Kidney epithelial cell (primary cell): ENCODE data around the gene PURA. TPM values are rescaled to one million over a fixed set of nuclear protein-coding genes. Genes with fewer than 3 reads are reported as not detected.

Source experiments
- DNase-seq: peaks from one replicate; pipeline ENCODE4 v3.0.0-alpha.2; 2010; ENCODE audit warnings: low read depth
- H3K27me3 ChIP-seq: 2 replicates; pipeline ENCODE4 v1.6.0; 2011; ENCODE audit warnings: low read length; ENCODE audit not compliant: control insufficient read depth, insufficient read depth
- H3K36me3 ChIP-seq: 2 replicates; pipeline ENCODE4 v1.5.1; 2011; ENCODE audit warnings: low read length; ENCODE audit not compliant: control insufficient read depth, insufficient read depth
- H3K4me3 ChIP-seq: 2 replicates; pipeline ENCODE4 v1.5.1; 2011; ENCODE audit warnings: low read depth, mild to moderate bottlenecking, control low read depth, low read length
- total RNA-seq: library from RNA; depleted of rRNA; stranded (reverse); fragments of >200 nt; gene quantifications from 2 replicates; pipeline ENCODE4 v1.2.3, GENCODE V29; 2015
- TF ChIP-seq, protein P1 (sequence below): IDR thresholded peaks from 2 replicates; pipeline ENCODE4 v1.5.1; 2011; ENCODE audit warnings: mild to moderate bottlenecking, moderate library complexity, low read length, control low read depth, inconsistent platforms; ENCODE audit not compliant: insufficient read depth, poor library complexity, severe bottlenecking

PURA gene
- total RNA-seq, 1 donor from 2014 or later = 7.1 TPM

DNA sequence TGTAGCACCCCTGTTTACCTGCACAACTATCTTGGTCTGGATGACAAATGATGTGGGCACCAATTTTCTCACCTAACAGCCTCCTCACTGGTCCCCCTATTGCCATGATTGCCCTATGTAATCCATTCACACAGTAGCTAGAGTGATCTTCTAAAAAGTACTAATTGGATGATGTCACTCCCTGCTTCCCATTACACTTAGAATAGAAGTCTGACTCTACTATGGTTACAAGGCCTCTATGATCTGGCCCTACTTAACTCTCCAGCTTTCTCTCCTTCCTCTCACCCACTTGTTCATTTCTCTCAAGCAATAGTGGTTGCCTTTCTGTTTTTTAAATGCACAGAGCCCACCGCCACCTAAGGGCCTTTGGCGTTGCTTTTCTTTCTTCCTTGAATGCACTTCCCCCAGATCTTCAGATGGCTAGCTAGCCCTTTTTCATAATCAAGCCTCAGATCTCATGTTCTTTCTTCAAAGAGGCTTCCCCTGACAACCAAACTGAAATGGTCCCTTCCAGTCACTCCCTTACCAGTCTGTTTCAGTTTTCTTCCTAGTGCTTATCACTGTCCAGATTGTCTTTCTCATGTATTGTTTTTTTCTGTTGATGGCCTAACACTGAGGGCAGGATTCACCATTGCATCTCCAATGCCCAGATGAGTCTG lies 20.5 kb downstream of the PURA start:
- no peak for DNase-seq
- H3K36me3 ChIP-seq = no peaks in the 10 kb centered on the region
- no peak overlapping the region for H3K4me3 ChIP-seq
- TF ChIP-seq, protein P1, sequence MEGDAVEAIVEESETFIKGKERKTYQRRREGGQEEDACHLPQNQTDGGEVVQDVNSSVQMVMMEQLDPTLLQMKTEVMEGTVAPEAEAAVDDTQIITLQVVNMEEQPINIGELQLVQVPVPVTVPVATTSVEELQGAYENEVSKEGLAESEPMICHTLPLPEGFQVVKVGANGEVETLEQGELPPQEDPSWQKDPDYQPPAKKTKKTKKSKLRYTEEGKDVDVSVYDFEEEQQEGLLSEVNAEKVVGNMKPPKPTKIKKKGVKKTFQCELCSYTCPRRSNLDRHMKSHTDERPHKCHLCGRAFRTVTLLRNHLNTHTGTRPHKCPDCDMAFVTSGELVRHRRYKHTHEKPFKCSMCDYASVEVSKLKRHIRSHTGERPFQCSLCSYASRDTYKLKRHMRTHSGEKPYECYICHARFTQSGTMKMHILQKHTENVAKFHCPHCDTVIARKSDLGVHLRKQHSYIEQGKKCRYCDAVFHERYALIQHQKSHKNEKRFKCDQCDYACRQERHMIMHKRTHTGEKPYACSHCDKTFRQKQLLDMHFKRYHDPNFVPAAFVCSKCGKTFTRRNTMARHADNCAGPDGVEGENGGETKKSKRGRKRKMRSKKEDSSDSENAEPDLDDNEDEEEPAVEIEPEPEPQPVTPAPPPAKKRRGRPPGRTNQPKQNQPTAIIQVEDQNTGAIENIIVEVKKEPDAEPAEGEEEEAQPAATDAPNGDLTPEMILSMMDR = no peak
- no peaks in the 10 kb centered on the region for H3K27me3 ChIP-seq

DNA sequence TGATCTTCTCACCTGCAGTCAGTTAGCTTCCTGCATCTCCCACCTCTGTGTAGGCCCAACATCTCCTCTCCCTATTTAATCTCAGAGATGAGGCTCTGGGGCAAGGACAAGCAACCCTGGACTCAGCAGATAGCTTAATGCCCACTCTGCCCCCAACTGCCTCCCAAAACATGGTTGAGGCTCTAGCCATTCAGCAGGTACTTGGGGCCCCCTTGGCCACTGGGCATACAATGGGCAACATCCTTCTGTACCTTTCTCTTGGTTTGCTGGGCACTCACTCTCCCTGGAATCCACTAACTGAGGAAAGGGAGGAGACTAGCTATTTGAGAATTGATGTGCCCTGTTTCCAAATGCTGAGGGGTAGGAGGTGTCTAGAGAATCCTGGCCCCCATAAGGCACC lies 21.2 kb downstream of the PURA start:
- no peaks in the 10 kb centered on the region for H3K36me3 ChIP-seq
- TF ChIP-seq, protein P1 = no peak
- DNase-seq = no peak
- no peak overlapping the region for H3K4me3 ChIP-seq
- no peaks in the 10 kb centered on the region for H3K27me3 ChIP-seq

DNA sequence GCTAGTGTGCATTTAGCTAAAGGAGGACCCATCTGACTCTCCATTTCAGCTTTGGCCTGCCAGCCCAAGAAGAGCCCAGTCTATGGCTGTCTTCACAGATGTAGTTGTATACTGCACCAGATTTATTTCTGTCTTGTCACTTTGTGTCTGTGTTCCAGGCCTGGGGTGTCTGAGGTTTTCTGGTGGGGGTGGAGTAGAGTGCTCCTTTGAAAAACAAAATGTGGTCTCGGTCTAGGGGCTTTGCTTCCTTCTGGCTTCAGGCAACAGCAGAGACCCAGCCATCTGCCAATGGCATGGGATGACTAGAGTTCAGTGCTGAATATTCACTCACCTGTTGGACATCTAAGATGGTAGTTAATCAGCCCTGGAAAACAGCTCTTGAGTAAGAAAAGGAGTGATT lies 22.7 kb downstream of the PURA start:
- Histone ChIP-seq H3K4me3 (no peak overlapping the region), H3K36me3 (no peaks in the 10 kb centered on the region), H3K27me3 (no peaks in the 10 kb centered on the region)
- DNase-seq = no peak
- TF ChIP-seq, protein P1 = no peak

DNA sequence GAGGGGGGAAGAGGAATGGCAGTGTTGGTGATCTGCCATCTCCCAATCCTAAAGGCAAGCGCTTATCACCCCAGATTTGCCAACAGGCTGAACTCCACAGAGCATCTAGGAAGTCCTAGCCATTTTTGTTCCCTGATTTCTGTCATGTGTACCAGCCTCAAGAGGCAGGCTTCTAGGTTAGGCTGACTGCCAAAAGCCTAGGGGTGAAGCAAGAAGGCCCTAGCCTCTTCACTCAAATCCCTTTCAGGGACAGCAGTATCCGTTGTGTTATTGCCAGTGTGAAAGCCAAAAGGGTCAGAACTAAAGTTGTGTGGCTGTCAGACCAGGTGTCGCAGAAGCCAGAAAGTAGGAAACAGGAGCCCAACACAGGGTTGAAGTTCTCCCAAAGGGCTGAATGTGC lies 26.5 kb downstream of the PURA start:
- DNase-seq = no peak
- TF ChIP-seq, protein P1 = no peak
- Histone ChIP-seq H3K36me3 (no peaks in the 10 kb centered on the region), H3K27me3 (peaks cover 3% of the 10 kb centered on the region), H3K4me3 (no peak overlapping the region)

DNA sequence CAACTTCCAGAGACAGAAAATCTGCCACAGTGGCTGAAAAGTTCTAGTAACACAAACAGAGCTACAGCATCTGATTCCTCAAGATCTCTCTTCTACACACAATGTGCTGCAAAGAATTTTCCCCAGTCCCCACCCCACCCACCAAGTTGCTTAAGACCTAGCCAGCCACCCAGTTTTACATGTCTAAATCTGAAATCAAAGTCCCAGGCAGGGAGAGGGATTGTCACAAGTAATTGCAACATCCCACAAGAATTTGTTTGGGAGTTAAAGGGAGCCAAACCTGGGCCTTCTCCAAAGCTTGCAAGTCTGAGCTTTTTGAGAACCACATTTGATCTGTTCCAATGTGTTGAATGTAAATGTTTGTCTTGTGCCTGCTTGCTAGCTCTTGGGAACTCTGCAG lies 27.3 kb downstream of the PURA start:
- no peaks in the 10 kb centered on the region for H3K36me3 ChIP-seq
- no peak overlapping the region for H3K4me3 ChIP-seq
- TF ChIP-seq, protein P1 = no peak
- H3K27me3 ChIP-seq = peaks cover 9% of the 10 kb centered on the region
- DNase-seq = no peak

DNA sequence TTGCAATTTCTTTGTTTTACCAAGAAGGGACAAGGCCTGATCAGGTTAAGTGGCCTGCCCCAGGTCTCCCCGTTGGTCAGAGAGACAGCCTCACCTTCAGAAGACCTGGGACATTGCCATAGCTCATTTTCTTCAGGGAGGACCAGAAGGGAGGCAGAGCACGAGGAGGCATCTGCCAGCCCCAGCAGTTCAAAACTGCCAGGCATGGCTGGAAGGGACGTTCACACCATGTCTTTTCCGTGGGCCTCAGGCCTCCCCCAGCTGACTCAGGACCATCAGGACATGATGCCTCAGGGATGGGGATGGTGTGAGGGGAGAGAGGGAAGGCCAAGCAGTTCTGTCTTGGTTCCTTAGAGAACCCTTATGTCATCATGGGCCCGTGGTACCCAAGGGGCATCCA lies 28.3 kb downstream of the PURA start:
- no peaks in the 10 kb centered on the region for H3K36me3 ChIP-seq
- TF ChIP-seq, protein P1 = no peak
- no peak for DNase-seq
- H3K4me3 ChIP-seq = no peak overlapping the region
- H3K27me3 ChIP-seq = peaks cover 13% of the 10 kb centered on the region
